ENCODE measurements around the gene SUSD4. TPM values are rescaled to one million over a fixed set of nuclear protein-coding genes. Genes with fewer than 3 reads are reported as not detected.

SUSD4 gene
- total RNA-seq, 3 donors from 2014 or later: 0.43 to 0.79 (median 0.77) TPM

- Histone ChIP-seq H3K36me3 (ENCODE audit: low read depth) (no peaks in the 10 kb centered on the region), H3K4me1 (ENCODE audit: low read depth) (no peaks in the 10 kb centered on the region), H3K4me3 (no peak overlapping the region), H3K9me3 (no peaks in the 10 kb centered on the region)
- DNase-seq (no peak), ATAC-seq (no peak)
- no peak for TF ChIP-seq CTCF (IDR thresholded peaks at IDR 0.05)
- intact Hi-C loops (cut with DNase I, micrococcal nuclease): no loop called here
Measured at GRCh38 chr1:223374064-223374610, 10.2 kb upstream of the SUSD4 start.

GRCh38 chr1:223364685-223365382 is 858 bp upstream of the SUSD4 start:
- no peak for ATAC-seq

GRCh38 chr1:223363057-223363855 is 720 bp downstream of the SUSD4 start:
- Histone ChIP-seq H3K9me3 (no peaks in the 10 kb centered on the region), H3K4me3 (no peak overlapping the region), H3K36me3 (ENCODE audit: low read depth) (no peaks in the 10 kb centered on the region), H3K4me1 (ENCODE audit: low read depth) (peaks cover 12% of the 10 kb centered on the region)
- ATAC-seq: peak; percentile 43
- DNase-seq: peak in 2 of 3 donors; percentile 3 to 33
- intact Hi-C loops (cut with DNase I, micrococcal nuclease): no loop called here
- TF ChIP-seq CTCF (IDR thresholded peaks at IDR 0.05): no peak

More at GRCh38 chr1:223364685-223365382, 858 bp upstream of the SUSD4 start:
- peak in 2 of 3 donors; percentile 2 to 29 for DNase-seq
- no peak for TF ChIP-seq CTCF (IDR thresholded peaks at IDR 0.05)
- intact Hi-C loops (cut with DNase I, micrococcal nuclease): no loop called here
- Histone ChIP-seq H3K4me1 (ENCODE audit: low read depth) (peaks cover 12% of the 10 kb centered on the region), H3K4me3 (no peak overlapping the region), H3K9me3 (no peaks in the 10 kb centered on the region), H3K36me3 (ENCODE audit: low read depth) (no peaks in the 10 kb centered on the region)

GRCh38 chr1:223358826-223359225 is 5.2 kb downstream of the SUSD4 start:
- TF ChIP-seq CTCF (IDR thresholded peaks at IDR 0.05): no peak
- DNase-seq: no peak
- Histone ChIP-seq H3K9me3 (no peaks in the 10 kb centered on the region), H3K4me3 (no peak overlapping the region), H3K36me3 (ENCODE audit: low read depth) (no peaks in the 10 kb centered on the region), H3K4me1 (ENCODE audit: low read depth) (peaks cover 8% of the 10 kb centered on the region)
- no peak for ATAC-seq
- intact Hi-C loops (cut with DNase I, micrococcal nuclease): no loop called here

GRCh38 chr1:223355699-223356098 is 8.3 kb downstream of the SUSD4 start:
- ATAC-seq (no peak), DNase-seq (no peak)
- TF ChIP-seq CTCF (IDR thresholded peaks at IDR 0.05): no peak
- Histone ChIP-seq H3K4me1 (ENCODE audit: low read depth) (no peaks in the 10 kb centered on the region), H3K9me3 (no peaks in the 10 kb centered on the region), H3K4me3 (no peak overlapping the region), H3K36me3 (ENCODE audit: low read depth) (no peaks in the 10 kb centered on the region)
- intact Hi-C loops (cut with DNase I, micrococcal nuclease): no loop called here
